GM23338 (cell line): ENCODE results near the gene GNL3. TPM values are rescaled to one million over a fixed set of nuclear protein-coding genes. Genes with fewer than 3 reads are reported as not detected.

Source experiments
- CREB1 ChIP-seq: fragments of 250-450 bp; sonication (Bioruptor Pico); IDR thresholded peaks from 2 replicates; pipeline ENCODE4 v1.5.0; 2020; ENCODE audit warnings: low read depth, mild to moderate bottlenecking, moderate library complexity
- EZH2 ChIP-seq: fragments of 200-600 bp; sonication (generic); IDR thresholded peaks from one replicate; pipeline ENCODE4 v1.8.0; 2017; ENCODE audit warnings: antibody characterized with exemption, mild to moderate bottlenecking, low read depth; ENCODE audit not compliant: unreplicated experiment
- EZH2phosphoT487 ChIP-seq: fragments of 200-600 bp; sonication (generic); IDR thresholded peaks from one replicate; pipeline ENCODE4 v1.8.1; 2018; ENCODE audit warnings: antibody characterized with exemption; ENCODE audit not compliant: unreplicated experiment
- JUNB ChIP-seq: IDR thresholded peaks from one replicate; pipeline ENCODE4 v1.6.1; 2016; ENCODE audit warnings: antibody characterized with exemption; ENCODE audit not compliant: unreplicated experiment
- NANOG ChIP-seq: IDR thresholded peaks from 2 replicates; pipeline ENCODE4 v1.6.1; 2016; ENCODE audit warnings: antibody characterized with exemption, borderline replicate concordance
- POLR2AphosphoS5 ChIP-seq: IDR thresholded peaks from 2 replicates; pipeline ENCODE4 v1.6.1; 2016; ENCODE audit warnings: antibody characterized with exemption, low read depth
- REST ChIP-seq: IDR thresholded peaks from one replicate; pipeline ENCODE4 v1.6.1; 2018; ENCODE audit warnings: antibody characterized with exemption; ENCODE audit not compliant: unreplicated experiment
- STAT1 ChIP-seq: IDR thresholded peaks from one replicate; pipeline ENCODE4 v1.6.1; 2016; ENCODE audit warnings: antibody characterized with exemption; ENCODE audit not compliant: unreplicated experiment
- ZNF114 ChIP-seq: fragments of 250-450 bp; sonication (Bioruptor Pico); IDR thresholded peaks from 2 replicates; pipeline ENCODE4 v1.5.0; 2020; ENCODE audit warnings: mild to moderate bottlenecking, moderate library complexity
- ZNF331 ChIP-seq: fragments of 250-450 bp; sonication (Bioruptor Pico); IDR thresholded peaks from 2 replicates; pipeline ENCODE4 v1.5.0; 2020; ENCODE audit warnings: low read depth, mild to moderate bottlenecking, moderate library complexity
- ZNF462 ChIP-seq: fragments of 250-450 bp; sonication (Bioruptor Pico); IDR thresholded peaks from 2 replicates; pipeline ENCODE4 v1.5.0; 2020; ENCODE audit warnings: mild to moderate bottlenecking, moderate library complexity
- polyA plus RNA-seq: library from polyadenylated mRNA; unstranded; fragments of >200 nt; fragmentation: Nextera tagmentation; extraction: Ambion mirVana; gene quantifications from 2 replicates; pipeline ENCODE4 v1.2.1, GENCODE V29; 2016
- total RNA-seq: library from RNA; depleted of rRNA; stranded (reverse); fragments of >200 nt; shearing (Covaris generic); gene quantifications from 2 replicates; pipeline ENCODE4 v1.2.3, GENCODE V29; 2014
- TF ChIP-seq, protein P1 (sequence below), 2 experiments: fragments of 200-600 bp in 1 of 2; sonication (generic) in 1 of 2; conservative IDR thresholded peaks; 2 replicates each; pipeline versions ENCODE4 v1.5.1 to v1.6.1; 2016 to 2017; ENCODE audit warnings: antibody characterized with exemption in 2 of 2, low read depth in 2 of 2, mild to moderate bottlenecking in 2 of 2, moderate library complexity in 1 of 2

Gene GNL3
- total and polyA plus RNA-seq, 2 experiments from 2014 or later, result 169 to 205 TPM

GRCh38 chr3:52685285-52685708 is 535 bp upstream of the GNL3 start (continued):
- TF ChIP-seq ZNF462 (CRISPR knock-in tag) (no peak), POLR2AphosphoS5 (no peak), NANOG (no peak), REST (no peak), CREB1 (CRISPR knock-in tag) (no peak), ZNF114 (CRISPR knock-in tag) (no peak), JUNB (no peak), EZH2 (no peak), EZH2phosphoT487 (no peak), ZNF331 (no peak), STAT1 (no peak)
- TF ChIP-seq, protein P1, sequence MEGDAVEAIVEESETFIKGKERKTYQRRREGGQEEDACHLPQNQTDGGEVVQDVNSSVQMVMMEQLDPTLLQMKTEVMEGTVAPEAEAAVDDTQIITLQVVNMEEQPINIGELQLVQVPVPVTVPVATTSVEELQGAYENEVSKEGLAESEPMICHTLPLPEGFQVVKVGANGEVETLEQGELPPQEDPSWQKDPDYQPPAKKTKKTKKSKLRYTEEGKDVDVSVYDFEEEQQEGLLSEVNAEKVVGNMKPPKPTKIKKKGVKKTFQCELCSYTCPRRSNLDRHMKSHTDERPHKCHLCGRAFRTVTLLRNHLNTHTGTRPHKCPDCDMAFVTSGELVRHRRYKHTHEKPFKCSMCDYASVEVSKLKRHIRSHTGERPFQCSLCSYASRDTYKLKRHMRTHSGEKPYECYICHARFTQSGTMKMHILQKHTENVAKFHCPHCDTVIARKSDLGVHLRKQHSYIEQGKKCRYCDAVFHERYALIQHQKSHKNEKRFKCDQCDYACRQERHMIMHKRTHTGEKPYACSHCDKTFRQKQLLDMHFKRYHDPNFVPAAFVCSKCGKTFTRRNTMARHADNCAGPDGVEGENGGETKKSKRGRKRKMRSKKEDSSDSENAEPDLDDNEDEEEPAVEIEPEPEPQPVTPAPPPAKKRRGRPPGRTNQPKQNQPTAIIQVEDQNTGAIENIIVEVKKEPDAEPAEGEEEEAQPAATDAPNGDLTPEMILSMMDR (conservative IDR thresholded peaks at IDR 0.05; ENCODE audit: low read depth in 2 of 2), result no peak
